Right ventricle myocardium inferior (tissue), 1 donor: ENCODE results near the gene LRIT1. TPM values are rescaled to one million over a fixed set of nuclear protein-coding genes. Genes with fewer than 3 reads are reported as not detected.

Experiments used
- ATAC-seq: fragments of 200-7000 bp; cut with Tn5 transposase; one replicate; pipeline ENCODE4 v1.9.1; 2020; ENCODE audit warnings: mild to moderate bottlenecking, moderate library complexity
- DNase-seq: peaks from one replicate; pipeline ENCODE4 v3.0.0; 2021; ENCODE audit errors: missing footprints
- intact Hi-C: fragments of 100-400 bp; cut with DNase I; formaldehyde crosslinking; loops from one replicate; pipeline ENCODE4 v1.11.0; 2022
- total RNA-seq: library from RNA; stranded (reverse); fragmentation: NEBNext Ultra II Directional; extraction: Animal tissue kit (Norgen Biotek cat#: 25700); gene quantifications from one replicate; pipeline ENCODE4 v1.2.1, GENCODE V29; 2021
- donor health status: DM: no; HTN: yes; CAD: no; lungs with severe emphysema.

Gene LRIT1
- total RNA-seq, 1 donor from 2014 or later: not detected

- no peak for ATAC-seq
- intact Hi-C loops: no loop called here
These were observed 40.7 kb downstream of the LRIT1 start for GRCh38 chr10:84200537-84201243.

GRCh38 chr10:84198206-84198915 lies 43.0 kb downstream of the LRIT1 start:
- intact Hi-C loops: no loop called here
- ATAC-seq: no peak
- no peak for DNase-seq

More at GRCh38 chr10:84200537-84201243, 40.7 kb downstream of the LRIT1 start:
- DNase-seq: no peak

GRCh38 chr10:84197643-84198042 lies 43.7 kb downstream of the LRIT1 start:
- no peak for ATAC-seq
- intact Hi-C loops: no loop called here
- no peak for DNase-seq

GRCh38 chr10:84196941-84197340 lies 44.4 kb downstream of the LRIT1 start:
- intact Hi-C loops: no loop called here
- peak; percentile 82 for ATAC-seq
- no peak for DNase-seq

GRCh38 chr10:84196083-84196482 lies 45.3 kb downstream of the LRIT1 start:
- no peak for DNase-seq
- no peak for ATAC-seq
- intact Hi-C loops: no loop called here

GRCh38 chr10:84195044-84195830 lies 46.1 kb downstream of the LRIT1 start:
- no peak for ATAC-seq
- intact Hi-C loops: no loop called here
- DNase-seq: no peak

- ATAC-seq (peak; percentile 49), DNase-seq (peak; percentile 79)
- intact Hi-C loops: no loop called here
These were observed 46.8 kb downstream of the LRIT1 start, which contains the start of gene CDHR1 for GRCh38 chr10:84194424-84195043. Gene CDHR1 (plus strand): TSS chr10:84194537. CDS start chr10:84194761, 224 bp downstream.

GRCh38 chr10:84193846-84194423 lies 47.4 kb downstream of the LRIT1 start:
- no peak for ATAC-seq
- intact Hi-C loops: no loop called here
- DNase-seq: no peak

- ATAC-seq (no peak), DNase-seq (no peak)
- intact Hi-C loops: no loop called here
These were observed 48.0 kb downstream of the LRIT1 start for GRCh38 chr10:84193327-84193726.

GRCh38 chr10:84191106-84191505 lies 50.2 kb downstream of the LRIT1 start:
- ATAC-seq (no peak), DNase-seq (no peak)
- intact Hi-C loops: no loop called here

GRCh38 chr10:84190621-84191020 lies 50.7 kb downstream of the LRIT1 start:
- no peak for ATAC-seq
- intact Hi-C loops: no loop called here

GRCh38 chr10:84188815-84189214 lies 52.5 kb downstream of the LRIT1 start:
- no peak for ATAC-seq
- intact Hi-C loops: no loop called here

More at GRCh38 chr10:84190621-84191020, 50.7 kb downstream of the LRIT1 start:
- DNase-seq: no peak

GRCh38 chr10:84185526-84186175 lies 55.7 kb downstream of the LRIT1 start:
- intact Hi-C loops: no loop called here

More at GRCh38 chr10:84188815-84189214, 52.5 kb downstream of the LRIT1 start:
- DNase-seq: no peak

GRCh38 chr10:84184517-84184916 lies 56.8 kb downstream of the LRIT1 start:
- ATAC-seq (no peak), DNase-seq (no peak)
- intact Hi-C loops: no loop called here

More at GRCh38 chr10:84185526-84186175, 55.7 kb downstream of the LRIT1 start:
- DNase-seq (no peak), ATAC-seq (no peak)

- intact Hi-C loops: no loop called here
- no peak for ATAC-seq
- DNase-seq: no peak
These were observed 59.7 kb downstream of the LRIT1 start for GRCh38 chr10:84181631-84182030.
